Chondrocyte (in vitro differentiated cells): ENCODE data around the gene SESN1. TPM values are rescaled to one million over a fixed set of nuclear protein-coding genes. Genes with fewer than 3 reads are reported as not detected.

Experiments used
- DNase-seq: peaks from one replicate; pipeline ENCODE4 v3.0.0; 2021; ENCODE audit warnings: mixed read lengths, low spot score
- H3K27ac Mint-ChIP-seq: one replicate; pipeline ENCODE4 v1.8.0; 2021; ENCODE audit warnings: mild to moderate bottlenecking, moderate library complexity, mixed read lengths; ENCODE audit not compliant: unreplicated experiment
- H3K27me3 Mint-ChIP-seq: 2 replicates; pipeline ENCODE4 v1.8.0; 2021; ENCODE audit warnings: low read depth, mixed read lengths
- H3K36me3 Mint-ChIP-seq: 2 replicates; pipeline ENCODE4 v1.8.0; 2021; ENCODE audit warnings: low read depth, mixed read lengths
- H3K4me1 Mint-ChIP-seq: 2 replicates; pipeline ENCODE4 v1.8.0; 2021; ENCODE audit warnings: low read depth, mild to moderate bottlenecking, mixed read lengths
- H3K4me3 Mint-ChIP-seq: one replicate; pipeline ENCODE4 v1.8.0; 2021; ENCODE audit warnings: mild to moderate bottlenecking, moderate library complexity, mixed read lengths; ENCODE audit not compliant: unreplicated experiment
- H3K9me3 Mint-ChIP-seq: 2 replicates; pipeline ENCODE4 v1.8.0; 2021; ENCODE audit warnings: low read depth, mixed read lengths
- total RNA-seq: library from RNA; stranded (reverse); gene quantifications from 3 replicates; pipeline ENCODE4 v1.2.1, GENCODE V29; 2021
- TF ChIP-seq, protein P1 (sequence below): fragments of 200-600 bp; sonication (generic); IDR thresholded peaks from 2 replicates; pipeline ENCODE4 v1.5.0; 2021; ENCODE audit warnings: antibody characterized with exemption, mild to moderate bottlenecking, moderate library complexity

SESN1 gene
- total RNA-seq, 1 donor from 2014 or later, result 9.5 TPM

DNA sequence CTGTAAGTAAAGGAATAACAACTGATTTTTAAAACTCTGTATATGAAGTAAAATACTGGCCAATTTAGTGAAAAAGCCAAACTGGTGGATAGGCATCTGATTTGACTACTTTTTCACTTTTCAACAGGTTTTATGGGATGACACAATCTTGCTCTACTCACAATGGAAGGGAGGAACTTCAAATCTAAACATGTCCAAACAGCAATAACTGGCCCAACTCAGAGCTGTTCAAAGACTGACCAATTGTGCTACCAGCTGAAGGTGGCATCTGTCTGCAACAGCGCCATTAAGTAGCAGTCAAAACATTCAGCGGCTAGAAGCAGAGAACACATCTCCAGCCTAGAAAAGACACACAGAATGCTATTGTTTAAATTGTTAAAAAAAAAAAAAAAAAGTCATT, 44.6 kb downstream of the SESN1 start:
- H3K36me3 Mint-ChIP-seq, result no peaks in the 10 kb centered on the region

DNA sequence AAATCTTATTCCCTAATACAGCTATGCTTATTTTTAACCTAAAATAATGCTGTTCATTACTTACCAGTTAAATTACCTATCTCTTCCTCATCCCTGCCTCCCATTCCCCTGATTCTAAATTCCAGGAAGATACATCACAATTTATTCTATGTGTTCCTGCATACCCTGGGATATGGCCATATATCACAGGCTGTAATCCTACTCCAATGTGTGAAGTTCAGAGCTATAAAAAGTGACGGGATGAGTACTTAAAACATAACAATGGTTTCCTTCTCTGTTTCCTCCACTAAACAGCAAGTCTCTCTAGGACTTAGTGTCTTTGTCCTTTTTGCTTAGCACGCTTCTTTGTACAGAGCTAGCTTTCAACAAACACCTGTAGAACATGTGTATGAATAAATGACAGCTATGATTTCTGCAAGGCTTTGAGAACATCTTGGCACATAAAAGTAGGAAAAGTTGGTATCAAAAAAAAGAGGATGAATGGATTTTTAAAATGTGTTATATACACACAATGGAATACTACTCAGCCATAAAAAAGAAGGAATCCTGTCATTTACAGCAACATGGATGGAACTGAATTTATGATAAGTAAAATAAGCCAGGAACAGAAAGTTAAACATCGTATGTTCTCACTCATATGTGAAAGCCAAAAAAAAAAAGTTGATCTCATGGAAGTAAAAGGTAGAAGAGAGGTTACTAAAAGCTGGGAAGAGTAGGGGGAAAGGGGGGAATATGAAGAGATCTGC, 45.8 kb downstream of the SESN1 start:
- Mint-ChIP-seq H3K4me3 (no peak overlapping the region), H3K4me1 (peaks cover 20% of the 10 kb centered on the region), H3K27ac (no peak overlapping the region), H3K27me3 (no peaks in the 10 kb centered on the region), H3K9me3 (no peaks in the 10 kb centered on the region), H3K36me3 (no peaks in the 10 kb centered on the region)
- TF ChIP-seq, protein P1, sequence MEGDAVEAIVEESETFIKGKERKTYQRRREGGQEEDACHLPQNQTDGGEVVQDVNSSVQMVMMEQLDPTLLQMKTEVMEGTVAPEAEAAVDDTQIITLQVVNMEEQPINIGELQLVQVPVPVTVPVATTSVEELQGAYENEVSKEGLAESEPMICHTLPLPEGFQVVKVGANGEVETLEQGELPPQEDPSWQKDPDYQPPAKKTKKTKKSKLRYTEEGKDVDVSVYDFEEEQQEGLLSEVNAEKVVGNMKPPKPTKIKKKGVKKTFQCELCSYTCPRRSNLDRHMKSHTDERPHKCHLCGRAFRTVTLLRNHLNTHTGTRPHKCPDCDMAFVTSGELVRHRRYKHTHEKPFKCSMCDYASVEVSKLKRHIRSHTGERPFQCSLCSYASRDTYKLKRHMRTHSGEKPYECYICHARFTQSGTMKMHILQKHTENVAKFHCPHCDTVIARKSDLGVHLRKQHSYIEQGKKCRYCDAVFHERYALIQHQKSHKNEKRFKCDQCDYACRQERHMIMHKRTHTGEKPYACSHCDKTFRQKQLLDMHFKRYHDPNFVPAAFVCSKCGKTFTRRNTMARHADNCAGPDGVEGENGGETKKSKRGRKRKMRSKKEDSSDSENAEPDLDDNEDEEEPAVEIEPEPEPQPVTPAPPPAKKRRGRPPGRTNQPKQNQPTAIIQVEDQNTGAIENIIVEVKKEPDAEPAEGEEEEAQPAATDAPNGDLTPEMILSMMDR, result no peak
- no peak for DNase-seq

More for the DNA sequence above, 44.6 kb downstream of the SESN1 start:
- Mint-ChIP-seq H3K27ac (no peak overlapping the region), H3K9me3 (no peaks in the 10 kb centered on the region), H3K4me3 (no peak overlapping the region), H3K4me1 (peaks cover 20% of the 10 kb centered on the region), H3K27me3 (no peaks in the 10 kb centered on the region)
- DNase-seq, result no peak
- TF ChIP-seq, protein P1, result no peak

DNA sequence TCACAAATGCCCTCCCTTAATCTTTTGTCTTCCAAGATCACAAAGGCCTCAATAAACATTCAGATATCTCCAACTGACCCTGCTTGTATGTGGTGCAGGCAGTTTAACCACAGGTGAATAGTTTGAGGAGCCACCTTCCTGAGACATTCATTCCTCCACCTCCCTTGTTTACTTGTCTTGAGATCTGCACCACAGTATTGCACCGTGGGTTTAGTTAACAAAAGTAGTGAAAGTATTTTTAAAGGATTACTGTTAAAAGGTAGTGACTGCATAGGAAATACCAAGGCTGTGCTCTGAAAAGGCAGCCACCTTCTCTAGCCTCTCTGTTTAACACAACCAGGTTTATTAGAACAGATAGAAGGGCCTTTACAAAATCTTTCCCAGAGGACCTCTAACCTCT, 46.5 kb downstream of the SESN1 start:
- TF ChIP-seq, protein P1, result no peak
- Mint-ChIP-seq H3K27me3 (no peaks in the 10 kb centered on the region), H3K9me3 (peaks cover under 1% of the 10 kb centered on the region), H3K36me3 (no peaks in the 10 kb centered on the region), H3K27ac (no peak overlapping the region), H3K4me1 (peaks cover 16% of the 10 kb centered on the region), H3K4me3 (no peak overlapping the region)
- DNase-seq, result no peak

DNA sequence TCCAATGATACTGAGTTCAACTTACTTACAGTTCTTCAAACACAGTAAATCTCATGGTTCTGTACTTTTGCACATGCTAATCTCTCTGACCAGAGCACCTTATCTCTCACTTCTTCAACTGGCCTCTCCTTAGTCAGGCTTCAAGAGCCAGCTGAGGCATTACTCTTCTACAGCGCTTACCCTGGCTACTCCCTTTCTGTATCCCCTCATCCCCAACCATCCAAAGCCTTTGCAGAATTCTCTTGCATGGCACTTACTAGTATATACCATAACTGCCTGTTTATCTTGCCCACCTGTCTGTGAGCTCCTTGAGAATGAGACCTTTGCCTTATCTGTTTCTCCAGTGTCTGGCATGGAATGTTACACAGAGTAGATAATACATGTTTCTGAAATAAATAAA, 49.2 kb downstream of the SESN1 start:
- TF ChIP-seq, protein P1, result no peak
- Mint-ChIP-seq H3K36me3 (no peaks in the 10 kb centered on the region), H3K9me3 (peaks cover 5% of the 10 kb centered on the region), H3K4me1 (peaks cover 3% of the 10 kb centered on the region), H3K27ac (no peak overlapping the region), H3K27me3 (no peaks in the 10 kb centered on the region), H3K4me3 (no peak overlapping the region)
- no peak for DNase-seq

DNA sequence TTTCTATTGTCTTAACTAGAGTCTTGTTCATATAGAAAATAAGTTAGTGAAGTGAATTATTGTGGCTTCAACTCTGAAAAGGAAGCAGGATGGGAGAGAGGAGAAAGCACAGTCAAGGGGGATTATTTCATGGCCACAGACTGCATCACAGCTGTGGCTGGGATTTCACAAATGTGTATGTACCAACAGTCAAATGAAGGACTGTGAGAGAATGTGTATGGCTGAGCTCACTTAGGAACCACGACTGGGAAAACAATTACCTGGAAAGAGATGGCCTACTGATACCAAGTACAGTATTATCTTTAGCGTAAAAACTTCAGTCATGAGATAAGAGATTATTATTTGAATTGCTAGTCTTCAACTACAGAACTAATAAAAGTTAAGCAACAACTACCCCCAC, 54.9 kb downstream of the SESN1 start:
- Mint-ChIP-seq H3K9me3 (peaks cover 5% of the 10 kb centered on the region), H3K27me3 (no peaks in the 10 kb centered on the region), H3K36me3 (no peaks in the 10 kb centered on the region), H3K27ac (no peak overlapping the region), H3K4me3 (no peak overlapping the region), H3K4me1 (no peaks in the 10 kb centered on the region)
- TF ChIP-seq, protein P1, result no peak
- no peak for DNase-seq
